Brain pericyte (primary cell): ENCODE results near the gene NUP88.

Experiments
- DNase-seq: peaks from one replicate; pipeline ENCODE4 v3.0.0-alpha.2; 2012; ENCODE audit warnings: low read depth, low spot score

NUP88 gene

GRCh38 chr17:5355421-5356129 is 63.9 kb downstream of the NUP88 start:
- no peak for DNase-seq

DNA sequence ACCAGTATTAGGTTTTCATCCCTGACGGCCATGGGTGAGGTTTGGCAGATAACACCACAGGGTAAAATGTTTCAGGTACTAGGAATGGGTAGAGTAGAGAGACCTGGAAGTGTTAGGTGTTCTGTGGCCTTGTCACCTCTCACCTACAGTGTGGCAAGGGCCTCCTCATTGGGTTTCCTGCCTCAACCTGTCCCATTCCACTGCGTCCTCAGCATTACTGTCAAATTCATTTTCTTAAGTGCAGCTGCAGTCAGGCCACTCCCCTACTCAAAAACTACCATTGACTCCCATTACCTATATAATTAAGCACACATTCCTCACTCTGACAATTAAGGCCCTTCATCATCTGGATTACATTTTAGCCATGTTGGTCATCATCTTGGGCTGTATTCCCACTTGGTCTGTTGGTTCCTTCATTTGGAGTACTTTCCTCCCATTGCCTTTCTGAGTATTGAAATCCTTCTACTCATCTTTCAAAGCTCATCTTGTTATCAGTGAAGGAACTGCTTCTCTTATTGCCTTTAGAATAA is 64.5 kb downstream of the NUP88 start:
- DNase-seq: no peak

- no peak for DNase-seq
Measured at GRCh38 chr17:5354310-5354709, 65.2 kb downstream of the NUP88 start.

- DNase-seq: no peak
Measured at GRCh38 chr17:5352681-5353289, 66.7 kb downstream of the NUP88 start.

- no peak for DNase-seq
Measured at GRCh38 chr17:5344914-5345313, 74.5 kb downstream of the NUP88 start.
